OCI-M2 (cell line): ENCODE measurements around the gene SNX10.

Experiments used
- DNase-seq: peaks from one replicate; lab custom pipeline; 2025; ENCODE audit not compliant: unreplicated experiment; lab: John Stamatoyannopoulos, UW

The SNX10 gene

DNA sequence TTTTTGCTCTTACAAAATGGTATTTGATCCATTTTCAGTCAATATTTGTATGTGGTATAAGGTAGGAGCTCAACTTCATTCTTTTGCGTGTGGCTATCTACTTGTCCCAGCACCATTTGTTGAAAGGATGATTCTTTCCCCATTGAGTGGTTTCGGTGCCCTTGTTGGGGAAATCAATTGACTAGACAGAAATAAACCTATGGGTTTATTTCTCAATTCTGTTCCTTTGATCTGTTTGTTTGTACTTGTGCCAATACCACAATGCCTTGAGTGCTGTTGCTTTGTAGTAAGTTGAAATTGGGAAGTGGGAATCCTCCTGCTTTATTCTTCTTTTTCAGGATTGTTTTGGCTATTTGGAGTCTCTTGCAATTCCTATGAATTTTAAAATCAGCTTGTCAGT, 41.0 kb downstream of the SNX10 start:
- no peak for DNase-seq

- no peak for DNase-seq
These were observed 42.7 kb downstream of the SNX10 start for GRCh38 chr7:26334166-26334859.

DNA sequence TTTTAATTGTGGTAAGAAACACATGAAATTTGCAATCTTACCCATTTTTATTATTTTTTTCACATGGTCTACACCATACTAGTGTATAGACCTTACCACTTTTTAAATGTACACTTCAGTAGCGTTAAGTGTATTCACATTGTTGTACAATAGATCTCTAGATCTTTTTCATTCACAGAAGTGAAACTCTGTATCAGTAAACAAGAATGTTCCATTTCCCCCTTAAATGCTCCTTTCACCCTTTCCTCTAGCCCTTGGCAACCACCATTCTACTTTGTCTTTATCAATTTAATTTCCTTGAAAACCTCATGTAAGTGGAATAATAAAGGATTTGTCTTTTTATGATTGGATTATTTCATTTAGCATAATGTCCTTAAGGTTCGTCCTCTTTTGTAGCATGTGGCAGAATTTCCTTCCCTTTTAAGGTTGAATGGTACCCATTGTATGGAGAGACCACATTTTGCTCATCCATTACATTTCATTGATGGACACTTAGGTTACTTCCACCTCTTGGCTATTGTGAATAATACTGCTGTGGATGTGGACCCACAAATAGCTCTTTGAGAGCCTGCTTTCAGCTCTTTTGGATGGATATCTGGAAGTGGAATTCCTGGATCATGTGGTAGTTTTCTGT, 45.7 kb downstream of the SNX10 start:
- DNase-seq: no peak

DNA sequence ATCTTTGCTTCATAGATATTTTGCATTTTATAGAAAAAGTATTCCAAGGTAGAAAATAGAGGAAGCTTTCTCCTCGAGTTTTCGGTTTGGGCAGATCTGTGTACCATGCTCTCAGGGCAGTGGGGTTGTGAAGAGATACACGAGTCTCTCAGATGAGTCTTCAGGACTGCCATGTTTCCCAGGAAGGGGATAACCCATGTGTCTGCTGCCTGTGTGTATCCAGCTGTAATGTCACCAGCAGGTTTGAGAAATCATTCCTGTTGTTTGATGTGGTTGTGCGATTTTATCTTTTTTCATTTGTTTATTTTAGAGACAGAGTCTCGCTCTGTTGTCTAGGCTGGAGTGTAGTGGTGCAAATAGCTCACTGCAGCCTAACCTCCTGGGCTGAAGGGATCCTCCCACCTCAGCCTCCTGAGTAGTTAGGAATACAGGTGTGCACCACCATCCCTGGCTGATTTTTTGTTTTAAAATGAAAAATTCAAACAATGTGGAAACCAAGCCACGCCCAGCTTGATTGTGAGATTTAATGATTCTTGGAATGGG, 48.9 kb downstream of the SNX10 start:
- no peak for DNase-seq

DNA sequence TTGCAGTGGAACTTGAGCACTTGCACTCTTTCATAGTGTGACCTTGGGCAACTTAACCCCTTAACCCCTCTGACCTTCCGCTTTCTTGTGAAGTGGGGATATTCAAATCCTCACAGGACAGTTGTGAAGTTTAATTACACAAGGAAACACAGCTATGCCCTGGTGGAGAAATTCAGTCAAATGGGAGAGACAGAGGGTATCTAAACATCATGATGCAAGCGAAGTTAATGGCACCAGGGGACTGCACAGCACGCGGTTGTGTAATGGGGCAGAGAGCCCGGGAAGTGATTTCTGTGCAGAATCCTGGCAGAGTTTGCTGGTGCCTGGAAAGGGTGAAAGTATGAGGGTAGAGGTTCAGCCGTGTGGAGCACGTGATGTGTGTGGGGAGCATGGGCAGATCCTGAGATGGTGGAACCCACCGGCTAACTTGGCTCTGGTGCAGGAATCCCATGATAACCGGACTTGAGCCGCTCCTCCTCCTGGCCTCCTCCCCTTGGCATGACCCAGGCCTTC, 51.7 kb downstream of the SNX10 start:
- DNase-seq: no peak

DNA sequence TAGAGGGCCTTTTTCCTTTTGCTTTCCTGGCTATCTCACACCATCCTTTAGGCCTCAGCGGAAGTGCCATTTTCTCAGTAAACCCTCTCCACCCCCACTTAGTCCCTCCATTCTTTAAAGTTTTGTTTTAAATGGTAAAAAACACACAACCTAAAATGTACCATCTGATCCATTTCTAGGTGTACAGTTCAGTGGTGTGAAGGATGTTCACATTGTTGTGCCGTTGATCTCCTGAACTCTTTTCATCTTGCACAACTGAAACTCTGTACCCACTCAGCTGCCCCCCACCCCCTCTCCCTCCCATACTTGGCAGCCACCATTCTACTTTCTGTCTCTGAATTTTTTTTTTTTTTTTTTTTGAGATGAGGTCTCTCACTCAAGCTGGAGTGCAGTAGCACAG, 52.2 kb downstream of the SNX10 start:
- DNase-seq: no peak

DNA sequence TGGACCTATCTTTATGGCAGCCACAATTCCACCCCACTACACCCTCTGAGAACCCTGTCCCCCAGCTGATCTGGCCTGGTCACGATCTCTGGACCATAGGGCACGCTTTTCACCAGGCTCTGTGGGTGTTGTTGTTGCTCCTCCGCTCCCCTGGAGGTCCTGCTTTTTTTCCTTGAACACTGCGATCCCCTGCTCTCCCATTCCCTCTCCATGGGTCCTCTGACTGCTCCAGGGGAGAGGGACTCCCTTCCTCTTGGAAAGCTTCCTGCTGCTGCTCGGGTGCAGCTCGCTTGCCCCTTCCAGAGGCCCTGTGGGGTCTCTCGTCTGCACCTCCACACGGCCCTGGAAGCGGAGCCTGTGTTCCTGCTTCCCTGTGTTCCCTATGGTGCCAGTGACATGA, 53.5 kb downstream of the SNX10 start:
- DNase-seq: no peak

GRCh38 chr7:26345837-26346236, 54.2 kb downstream of the SNX10 start:
- no peak for DNase-seq

DNA sequence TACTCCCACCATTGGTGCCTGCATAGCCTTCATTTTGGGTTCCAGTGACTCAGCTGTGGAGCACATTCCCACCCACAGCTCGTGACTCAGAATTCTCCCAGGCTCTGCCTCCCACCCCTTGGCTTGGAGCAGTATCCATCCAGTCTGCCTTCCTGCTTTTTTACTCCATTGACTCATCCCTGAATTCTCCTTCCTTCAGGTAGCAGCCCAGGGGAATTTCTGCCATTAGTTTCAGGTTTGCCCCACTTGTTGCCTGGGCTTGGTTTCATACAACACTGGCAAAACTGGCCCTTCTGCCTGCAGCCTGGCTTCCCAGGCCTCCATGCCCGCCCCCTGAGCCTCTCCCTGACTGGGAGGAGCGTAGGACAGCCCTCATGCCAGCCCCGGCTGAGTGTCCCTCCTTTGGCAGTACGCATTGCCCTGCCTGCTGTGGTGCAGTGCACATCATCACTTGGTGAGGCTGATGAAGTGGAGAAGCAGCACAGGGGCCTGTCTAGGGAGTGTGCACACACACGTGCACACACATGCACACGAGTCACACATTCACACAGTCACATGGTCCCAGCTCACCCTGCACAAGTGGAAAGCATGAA, 55.0 kb downstream of the SNX10 start:
- DNase-seq: no peak

GRCh38 chr7:26348234-26348851, 56.7 kb downstream of the SNX10 start:
- no peak for DNase-seq

- DNase-seq: no peak
These were observed 57.6 kb downstream of the SNX10 start for GRCh38 chr7:26349005-26349915.

- DNase-seq: no peak
These were observed 59.5 kb downstream of the SNX10 start for GRCh38 chr7:26351171-26351570.

DNA sequence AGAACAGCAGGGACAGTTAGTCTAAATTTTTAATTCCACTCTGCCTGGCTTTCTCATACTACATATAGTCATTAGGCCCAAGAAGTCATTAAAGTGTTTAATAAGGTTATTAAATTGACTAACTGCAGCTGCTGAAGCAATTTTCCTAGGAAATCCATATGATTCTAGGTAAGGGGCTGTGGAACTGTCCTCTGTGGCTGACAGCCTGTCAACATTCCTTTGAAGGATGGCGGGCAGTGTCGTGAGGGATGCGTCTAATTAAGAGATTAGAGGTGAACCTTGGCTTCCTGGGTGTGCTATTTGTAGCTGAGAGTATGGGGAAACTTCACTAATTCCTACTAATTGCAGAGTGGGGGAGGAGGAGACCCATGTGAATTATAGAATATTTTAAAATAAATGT, 64.6 kb downstream of the SNX10 start:
- DNase-seq: no peak

- no peak for DNase-seq
These were observed 65.5 kb downstream of the SNX10 start for GRCh38 chr7:26356929-26357798.

- DNase-seq: no peak
These were observed 66.1 kb downstream of the SNX10 start for GRCh38 chr7:26357799-26358151.

DNA sequence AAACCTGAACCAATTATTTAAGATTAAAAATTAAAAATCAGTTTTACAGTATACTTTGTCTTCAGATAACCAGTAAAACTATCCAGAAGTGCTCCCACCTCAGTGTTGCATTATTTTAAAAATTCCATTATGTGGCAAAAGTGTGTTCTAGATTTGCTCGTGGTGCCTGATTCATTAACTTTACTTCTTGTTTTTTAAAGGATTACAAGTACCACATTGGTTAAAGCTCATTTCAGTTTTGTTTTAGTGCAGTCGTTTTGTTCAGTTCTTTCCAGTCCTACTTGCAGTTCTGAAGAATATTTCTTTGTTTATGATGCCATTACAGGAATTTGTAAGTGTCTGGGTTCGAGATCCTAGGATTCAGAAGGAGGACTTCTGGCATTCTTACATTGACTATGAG, 69.0 kb downstream of the SNX10 start:
- DNase-seq: no peak

DNA sequence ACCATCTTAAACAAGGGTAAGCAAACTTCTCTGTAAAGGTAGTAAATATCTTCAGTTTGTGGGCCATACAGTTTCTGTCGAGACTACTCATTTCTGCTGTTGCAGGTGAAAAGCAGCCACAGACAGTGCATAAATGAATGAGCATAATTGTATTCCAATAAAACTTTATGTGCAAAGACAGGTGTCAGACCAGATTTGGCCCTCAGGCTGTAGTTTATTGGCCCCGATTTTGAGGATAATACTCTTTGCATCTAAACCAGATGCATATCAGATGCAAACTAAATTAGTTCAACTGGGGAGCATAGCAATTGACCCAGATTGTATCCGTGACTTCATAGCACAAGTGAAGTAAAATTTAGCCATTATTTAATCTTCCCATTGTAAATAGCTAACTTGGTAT, 70.0 kb downstream of the SNX10 start:
- no peak for DNase-seq

DNA sequence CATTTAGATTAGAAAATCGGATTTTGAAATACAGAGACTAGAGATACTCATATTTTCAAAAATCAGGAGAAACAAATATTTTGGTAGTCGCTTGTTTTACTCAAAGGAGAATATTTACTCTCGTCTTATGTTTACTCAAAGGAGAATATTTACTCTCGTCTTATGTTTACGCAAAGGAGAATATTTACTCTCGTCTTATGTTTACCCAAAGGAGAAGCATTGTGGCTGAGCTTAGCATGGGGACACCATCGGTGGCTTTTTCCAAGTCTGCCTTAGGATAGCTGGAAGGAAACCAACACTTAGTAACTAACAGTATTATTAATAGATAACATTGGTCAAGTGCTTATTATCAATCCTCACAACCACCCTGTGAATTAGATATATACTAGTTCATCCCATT, 71.8 kb downstream of the SNX10 start:
- DNase-seq: no peak

GRCh38 chr7:26365077-26365900, 73.6 kb downstream of the SNX10 start:
- peak; percentile 11 for DNase-seq
